NCI-H82 (cell line): ENCODE data around the gene SDHAF1.

ENCODE experiments used
- DNase-seq: peaks from one replicate; lab custom pipeline; 2025; lab: John Stamatoyannopoulos, UW

The SDHAF1 gene

GRCh38 chr19:35986664-35987570, 8.1 kb upstream of the SDHAF1 start:
- DNase-seq = peak; percentile 80

GRCh38 chr19:35987571-35987896, 7.5 kb upstream of the SDHAF1 start:
- DNase-seq = no peak

DNA sequence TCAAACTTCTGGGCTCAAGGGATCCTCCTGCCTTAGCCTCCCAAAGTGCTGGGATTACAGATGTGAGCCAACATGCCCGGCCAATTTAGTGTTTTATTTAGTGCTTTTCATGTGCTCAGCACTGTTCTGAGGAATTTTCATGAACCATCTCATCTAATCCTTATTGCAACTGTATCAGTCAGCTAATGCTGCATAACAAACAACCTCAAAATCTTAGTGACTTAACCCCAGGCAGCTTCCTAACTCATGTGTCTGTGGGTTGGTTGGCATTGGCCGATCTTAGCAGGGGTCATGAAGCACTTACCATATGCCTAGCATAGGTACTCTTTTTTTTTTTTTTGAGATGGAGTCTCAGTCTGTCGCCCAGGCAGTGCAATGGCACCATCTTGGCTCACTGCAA, 6.2 kb upstream of the SDHAF1 start:
- DNase-seq = no peak

DNA sequence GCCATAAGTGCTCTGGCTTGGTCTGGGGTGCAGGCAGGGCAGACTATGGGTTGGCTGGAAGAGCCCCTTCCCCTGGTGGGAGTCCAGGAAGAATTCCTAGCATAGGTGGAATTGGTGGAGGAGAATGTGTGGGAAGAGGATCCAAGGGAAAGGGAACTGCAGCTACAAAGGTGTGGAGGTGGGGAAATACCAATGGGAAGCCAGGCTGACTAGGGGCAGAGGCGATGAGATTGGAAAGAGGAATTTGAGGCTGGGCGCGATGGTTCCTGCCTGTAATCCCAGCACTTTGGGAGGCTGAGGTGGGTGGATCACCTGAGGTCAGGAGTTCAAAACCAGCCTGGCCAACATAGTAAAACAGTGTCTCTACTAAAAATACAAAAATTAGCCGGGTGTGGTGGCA, 4.8 kb upstream of the SDHAF1 start:
- no peak for DNase-seq

- DNase-seq = no peak
Measured at GRCh38 chr19:35990771-35991730, 3.9 kb upstream of the SDHAF1 start.

- DNase-seq = peak; percentile 91
Measured at GRCh38 chr19:35991731-35992450, 3.1 kb upstream of the SDHAF1 start.

DNA sequence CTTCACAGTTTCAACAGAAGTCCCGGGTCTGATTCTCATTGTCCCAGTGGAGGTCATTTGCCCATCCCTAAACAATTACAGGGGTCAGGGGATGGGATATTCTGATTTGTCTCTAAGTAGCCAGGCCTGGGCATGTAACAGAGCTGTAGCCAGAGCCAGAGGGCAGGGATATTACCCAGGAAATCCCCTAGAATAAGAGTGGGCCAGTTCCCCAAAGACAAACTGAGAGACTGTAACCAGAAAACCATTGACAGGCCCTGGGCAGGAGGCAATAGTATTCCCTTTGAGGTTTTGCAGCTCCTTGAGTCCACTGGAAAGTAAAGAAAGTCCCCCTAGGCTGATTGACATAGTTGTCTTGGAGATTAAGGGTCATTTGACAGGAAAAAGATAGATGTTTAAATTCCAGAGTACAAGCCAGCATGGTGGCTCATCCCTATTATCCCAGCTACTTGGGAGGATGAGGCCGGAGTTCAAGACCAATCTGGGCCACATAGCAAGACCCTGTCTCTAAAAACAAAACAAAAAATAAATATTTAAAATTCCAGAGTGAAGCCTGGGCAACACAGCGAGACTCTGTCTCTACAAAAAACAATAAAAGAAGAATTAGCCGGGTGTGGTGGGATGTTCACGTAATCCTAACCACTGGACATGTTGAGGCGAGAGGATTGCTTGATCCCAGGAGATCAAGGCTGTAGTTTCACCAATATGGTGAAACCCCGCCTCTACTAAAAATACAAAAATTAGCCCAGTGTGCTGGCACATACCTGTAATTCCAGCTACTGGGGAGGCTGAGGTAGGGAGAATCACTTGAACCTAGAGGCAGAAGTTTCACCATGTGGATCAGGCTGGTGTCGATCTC, 1.9 kb upstream of the SDHAF1 start:
- no peak for DNase-seq

GRCh38 chr19:35993923-35994598, 927 bp upstream of the SDHAF1 start:
- DNase-seq = no peak

- DNase-seq = peak; percentile 18
Measured at GRCh38 chr19:35996777-35997176, 1.8 kb downstream of the SDHAF1 start.

GRCh38 chr19:36001605-36002004, 6.6 kb downstream of the SDHAF1 start:
- no peak for DNase-seq

- no peak for DNase-seq
Measured at GRCh38 chr19:36003284-36003683, 8.3 kb downstream of the SDHAF1 start.

DNA sequence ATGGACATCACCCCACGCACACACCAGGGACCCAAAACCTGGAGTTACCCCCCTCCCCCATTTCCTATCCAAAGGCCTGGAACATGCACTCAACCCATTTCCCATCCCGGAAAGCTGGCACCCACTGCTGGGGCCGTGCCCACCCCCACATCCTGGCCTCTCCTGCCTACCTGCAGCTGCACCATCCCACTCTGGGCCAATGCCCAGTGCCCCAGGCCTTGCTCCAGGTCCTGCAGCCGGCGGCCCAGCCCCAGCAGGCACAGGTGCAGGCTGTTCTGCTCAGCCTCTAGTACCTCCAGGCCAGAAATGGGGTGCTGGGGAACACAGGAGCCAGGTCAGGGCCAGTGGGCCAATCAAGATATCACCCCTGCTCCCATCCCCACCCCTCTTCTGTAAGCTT, 12.0 kb downstream of the SDHAF1 start:
- DNase-seq = no peak

- DNase-seq = no peak
Measured at GRCh38 chr19:36008336-36008978, 13.5 kb downstream of the SDHAF1 start, which contains the start of gene SYNE4. SYNE4 (minus strand) TSS chr19:36008813; CDS start chr19:36008681, 132 bp downstream.

DNA sequence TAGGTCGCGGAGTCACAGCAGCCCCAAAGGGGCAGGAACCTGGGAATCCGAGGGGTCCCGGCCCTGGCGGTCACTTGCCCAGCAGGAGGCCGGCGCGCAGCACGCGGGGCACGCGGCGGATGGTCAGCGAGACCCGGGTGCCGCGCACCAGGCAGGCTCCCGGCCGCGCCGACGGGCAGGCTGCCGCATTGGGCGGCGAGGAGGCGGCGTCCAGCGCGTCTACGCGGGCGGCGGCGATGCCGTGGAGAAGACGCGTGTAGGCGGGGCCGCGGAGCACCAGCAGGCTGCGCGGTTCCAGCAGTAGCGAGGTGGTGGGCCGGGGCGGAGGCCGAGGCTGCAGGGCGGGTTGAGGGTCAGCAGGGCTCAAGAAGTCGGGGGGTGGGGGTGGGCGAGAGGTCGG, 14.2 kb downstream of the SDHAF1 start:
- peak; percentile 72 for DNase-seq

GRCh38 chr19:36009633-36010379, 14.8 kb downstream of the SDHAF1 start:
- DNase-seq = peak; percentile 52

GRCh38 chr19:36010402-36010801, 15.4 kb downstream of the SDHAF1 start:
- DNase-seq = no peak

- DNase-seq = no peak
Measured at GRCh38 chr19:36013280-36014011, 18.5 kb downstream of the SDHAF1 start.
